Measurements from ENCODE around the gene KSR1.

GRCh38 chr17:27425991-27426390 is 30.3 kb upstream of the KSR1 start:
- TF ChIP-seq, protein P1, sequence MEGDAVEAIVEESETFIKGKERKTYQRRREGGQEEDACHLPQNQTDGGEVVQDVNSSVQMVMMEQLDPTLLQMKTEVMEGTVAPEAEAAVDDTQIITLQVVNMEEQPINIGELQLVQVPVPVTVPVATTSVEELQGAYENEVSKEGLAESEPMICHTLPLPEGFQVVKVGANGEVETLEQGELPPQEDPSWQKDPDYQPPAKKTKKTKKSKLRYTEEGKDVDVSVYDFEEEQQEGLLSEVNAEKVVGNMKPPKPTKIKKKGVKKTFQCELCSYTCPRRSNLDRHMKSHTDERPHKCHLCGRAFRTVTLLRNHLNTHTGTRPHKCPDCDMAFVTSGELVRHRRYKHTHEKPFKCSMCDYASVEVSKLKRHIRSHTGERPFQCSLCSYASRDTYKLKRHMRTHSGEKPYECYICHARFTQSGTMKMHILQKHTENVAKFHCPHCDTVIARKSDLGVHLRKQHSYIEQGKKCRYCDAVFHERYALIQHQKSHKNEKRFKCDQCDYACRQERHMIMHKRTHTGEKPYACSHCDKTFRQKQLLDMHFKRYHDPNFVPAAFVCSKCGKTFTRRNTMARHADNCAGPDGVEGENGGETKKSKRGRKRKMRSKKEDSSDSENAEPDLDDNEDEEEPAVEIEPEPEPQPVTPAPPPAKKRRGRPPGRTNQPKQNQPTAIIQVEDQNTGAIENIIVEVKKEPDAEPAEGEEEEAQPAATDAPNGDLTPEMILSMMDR (IDR thresholded peaks at IDR 0.05), result no peak
- no peak for TF ChIP-seq ZFX (IDR thresholded peaks at IDR 0.05; ENCODE audit: borderline replicate concordance)

All from 22Rv1 (cell line).